Measurements from ENCODE around the gene PTGIS. TPM values are rescaled to one million over a fixed set of nuclear protein-coding genes. Genes with fewer than 3 reads are reported as not detected.
A peak's percentile ranks its signal among the peaks of the same experiment; 100 is the strongest.
"Not testable (repeated sequence)": the region's sequence is repeated elsewhere in the genome, so short reads cannot be mapped to it uniquely, and the experiment has no call there.

The PTGIS gene
- total RNA-seq, 4 donors from 2014 or later, result 4.4 to 41.2 (median 16.2) TPM

- TF ChIP-seq POLR2A (IDR thresholded peaks at IDR 0.05) (no peak), CTCF (IDR thresholded peaks at IDR 0.05) (no peak)
- Histone ChIP-seq H3K36me3 (no peaks in the 10 kb centered on the region), H3K9me3 (no peaks in the 10 kb centered on the region), H3K4me1 (peaks cover 0 to 9% of the 10 kb centered on the region in 2 donors), H3K4me3 (replicated peaks in 1 of 3) (no peak overlapping the region), H3K27ac (no peak overlapping the region), H3K27me3 (no peaks in the 10 kb centered on the region)
- 76 to 79% methylated on average over 13 of the region's 13 CpGs for WGBS, 2 donors
- intact Hi-C loops (cut with DNase I), result loop anchor here (5.0 kb wide), 1 partner anchor 313 kb away; no protein-coding TSS in a partner anchor
- DNase-seq, result no peak
These were observed 46.6 kb upstream of the PTGIS start for GRCh38 chr20:49614338-49615050.

- no peaks in the 10 kb centered on the region for H3K9me3 ChIP-seq
- no peak for DNase-seq
- no peaks in the 10 kb centered on the region for H3K27me3 ChIP-seq
- peaks cover 0 to 13% of the 10 kb centered on the region in 2 donors for H3K4me1 ChIP-seq
- H3K4me3 ChIP-seq (replicated peaks in 1 of 3), result no peak overlapping the region
- intact Hi-C loops (cut with DNase I), result loop anchor here (5.0 kb wide), 1 partner anchor 315 kb away; no protein-coding TSS in a partner anchor
- no peaks in the 10 kb centered on the region for H3K36me3 ChIP-seq
- TF ChIP-seq CTCF (IDR thresholded peaks at IDR 0.05) (no peak), POLR2A (IDR thresholded peaks at IDR 0.05) (no peak)
- 75 to 77% methylated on average over 2 to 5 of the region's 6 CpGs for WGBS, 2 donors
- no peak overlapping the region for H3K27ac ChIP-seq
These were observed 44.3 kb upstream of the PTGIS start for GRCh38 chr20:49612127-49612738.

- H3K9me3 ChIP-seq; H3K4me3 ChIP-seq (replicated peaks in 1 of 3); H3K36me3 ChIP-seq; H3K27ac ChIP-seq; H3K27me3 ChIP-seq; DNase-seq: not testable (repeated sequence)
- H3K4me1 ChIP-seq, result peaks cover 0 to 13% of the 10 kb centered on the region in 2 donors
- intact Hi-C loops (cut with DNase I), result loop anchor here (2.0 to 5.0 kb wide), 3 partner anchors 69 to 316 kb away; no protein-coding TSS in a partner anchor
- WGBS, 2 donors, result 70 to 76% methylated on average over 6 of the region's 6 CpGs
These were observed 43.7 kb upstream of the PTGIS start for GRCh38 chr20:49611539-49612126.

GRCh38 chr20:49610691-49611538 lies 43.0 kb upstream of the PTGIS start:
- Histone ChIP-seq H3K27ac (no peak overlapping the region), H3K27me3 (no peaks in the 10 kb centered on the region), H3K9me3 (no peaks in the 10 kb centered on the region), H3K4me1 (peaks cover 0 to 13% of the 10 kb centered on the region in 2 donors), H3K4me3 (replicated peaks in 1 of 3) (no peak overlapping the region), H3K36me3 (no peaks in the 10 kb centered on the region)
- DNase-seq, result peak; percentile 72 to 74
- WGBS, 2 donors, result 15 to 16% methylated on average over 41 to 42 of the region's 48 CpGs
- TF ChIP-seq CTCF (IDR thresholded peaks at IDR 0.05) (peak; percentile 93 to 100 (median 99)), POLR2A (IDR thresholded peaks at IDR 0.05) (no peak)
- intact Hi-C loops (cut with DNase I), result loop anchor here (2.0 to 5.0 kb wide), 3 partner anchors 68 to 316 kb away; no protein-coding TSS in a partner anchor

Measured in thyroid gland (tissue), 4 donors.